AML-193 (cell line): ENCODE results near the gene ENPP6.

Experiments
- DNase-seq, 2 experiments: peaks; one replicate each; lab custom pipeline; 2025; lab: John Stamatoyannopoulos, UW

Gene ENPP6

DNA sequence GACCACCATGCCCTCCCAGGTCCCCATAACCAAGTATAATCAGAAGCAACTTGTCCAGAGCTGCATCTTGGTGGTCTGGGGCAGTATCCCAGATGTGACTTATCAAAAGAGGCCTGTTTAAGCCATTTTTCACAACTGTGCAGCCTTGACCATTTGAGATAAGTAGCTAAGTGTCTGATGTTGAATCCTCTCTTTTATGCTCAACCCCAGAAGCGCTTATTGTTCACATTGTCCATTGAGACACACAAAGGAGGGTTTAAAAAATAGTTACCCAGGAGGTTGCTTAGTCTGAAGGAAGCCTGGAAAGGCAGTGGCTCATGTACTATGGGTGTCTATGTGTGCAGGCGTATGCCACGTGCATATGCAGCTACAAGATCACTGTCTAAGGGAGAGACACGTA lies 27.0 kb downstream of the ENPP6 start:
- no peak for DNase-seq

DNA sequence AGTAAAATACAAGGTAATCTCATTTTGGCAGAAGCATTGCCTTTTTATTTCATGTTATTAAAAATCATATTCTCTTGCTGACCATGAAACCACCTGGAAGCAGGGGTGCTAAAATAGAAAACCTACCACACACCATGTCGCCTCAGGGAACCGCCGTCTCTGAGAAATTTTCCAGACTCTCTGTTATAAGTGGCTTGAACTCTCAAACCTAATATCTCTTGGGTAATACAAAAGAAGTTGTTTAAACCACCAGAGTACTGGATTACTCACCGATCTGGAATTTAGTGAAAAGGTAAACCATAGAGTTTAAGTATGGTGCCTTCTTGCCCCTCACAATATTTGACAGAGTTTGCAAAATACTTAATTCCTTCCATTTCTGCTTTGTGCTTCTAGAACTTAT lies 27.7 kb downstream of the ENPP6 start:
- DNase-seq: no peak

DNA sequence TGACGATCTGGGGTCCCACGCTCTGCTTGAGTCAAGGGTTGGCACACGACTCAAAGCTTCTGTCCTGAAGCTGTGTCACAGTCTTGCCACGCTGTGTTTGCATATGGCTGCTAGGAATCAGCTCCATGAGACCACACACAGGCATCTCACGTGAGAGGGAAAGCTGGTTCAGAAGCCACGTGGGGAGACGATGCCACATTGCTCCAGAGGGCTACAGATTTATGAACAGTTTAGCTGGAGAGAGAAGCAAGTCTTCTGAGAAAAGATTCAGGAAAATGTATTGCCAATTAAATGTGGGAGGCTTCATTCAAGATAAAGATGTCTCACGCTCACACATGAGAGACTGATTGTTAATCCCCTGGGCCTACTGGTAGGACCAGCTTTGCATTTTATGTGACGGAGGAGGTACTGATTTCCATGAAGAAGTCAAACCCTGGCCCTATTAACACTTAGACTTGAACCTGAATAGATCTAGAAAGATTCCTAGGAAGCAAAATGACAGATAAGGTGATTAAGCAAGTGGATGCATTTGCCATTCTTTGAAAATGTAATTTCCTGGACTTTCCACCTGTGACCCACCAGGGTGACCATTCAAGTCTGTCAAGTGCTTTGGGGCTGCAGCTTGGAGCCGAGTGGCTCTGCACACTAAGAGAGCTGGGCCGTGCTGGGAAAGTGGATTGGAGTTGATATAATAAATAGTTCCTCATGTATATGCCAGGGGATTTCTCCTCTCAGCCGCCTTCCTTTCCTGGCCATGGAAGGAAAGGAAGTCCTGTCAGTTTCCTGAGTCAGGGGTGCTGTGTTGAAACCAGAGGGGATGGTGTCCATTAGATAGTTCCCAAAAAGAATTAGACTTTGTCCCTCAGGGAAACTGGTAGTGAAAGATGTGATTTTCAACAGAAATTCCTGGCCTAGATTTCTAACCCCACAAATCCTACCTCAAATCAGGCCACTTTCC lies 29.0 kb downstream of the ENPP6 start:
- no peak for DNase-seq

DNA sequence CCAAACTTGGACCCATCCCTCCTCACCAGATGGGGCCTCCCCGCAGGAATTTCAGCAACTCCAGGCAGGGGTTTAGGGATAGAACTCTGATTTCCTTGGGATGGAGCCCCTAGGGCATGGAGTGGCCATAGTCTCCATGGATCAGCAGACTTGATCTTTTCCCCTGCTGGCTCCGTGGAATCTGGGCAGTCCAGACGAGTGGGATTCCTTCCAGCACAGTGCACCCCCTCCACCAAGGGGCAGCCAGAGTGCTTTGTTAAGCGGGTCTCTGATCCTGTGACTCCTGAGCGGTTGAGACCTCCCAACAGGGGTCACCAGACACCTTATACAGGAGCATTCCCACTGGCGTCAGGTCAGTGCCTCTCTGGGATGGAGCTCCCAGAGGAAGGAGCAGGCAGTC lies 40.4 kb downstream of the ENPP6 start:
- no peak for DNase-seq

DNA sequence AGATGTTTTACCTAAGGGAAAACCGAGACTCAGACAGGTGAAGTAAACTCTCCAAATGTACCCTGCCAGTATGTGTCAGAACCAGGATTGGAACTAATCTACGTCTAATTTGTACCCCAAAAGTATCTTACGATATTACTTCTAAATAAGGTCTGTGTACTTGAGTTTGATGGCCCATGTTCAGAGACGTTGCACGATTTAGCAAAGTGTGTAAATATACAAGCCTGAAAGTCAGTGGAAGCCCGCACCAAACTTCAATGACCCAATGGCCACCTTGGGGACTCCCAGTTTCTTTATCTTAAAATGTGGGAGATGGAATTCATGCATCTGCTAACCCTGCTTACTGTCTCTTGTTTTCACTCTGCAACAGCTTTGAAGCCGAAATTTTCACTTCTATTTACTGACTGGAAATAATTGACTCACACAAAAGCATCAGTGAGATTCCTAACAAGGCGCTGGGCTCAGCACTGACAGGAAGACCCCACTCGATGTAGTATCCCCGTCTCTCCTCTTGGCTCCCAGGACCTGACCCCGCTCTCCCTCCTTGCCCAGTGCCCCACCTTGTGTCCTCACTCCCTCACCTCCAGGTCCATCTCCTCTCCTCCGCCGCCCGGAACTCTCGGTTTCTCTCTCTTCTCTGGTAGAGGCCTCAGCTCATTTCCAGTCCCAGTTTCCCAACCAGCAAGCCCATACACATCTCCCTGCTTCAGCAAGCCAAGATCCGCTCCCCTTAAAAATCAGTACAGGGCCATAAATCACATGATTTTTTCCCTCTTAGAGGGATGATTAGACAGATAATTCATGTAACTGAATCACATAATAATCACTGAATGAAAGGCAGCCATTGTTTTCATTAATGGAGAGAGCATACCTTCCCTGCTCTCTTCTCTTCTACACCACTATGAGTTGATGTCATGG lies 42.8 kb downstream of the ENPP6 start:
- no peak for DNase-seq

DNA sequence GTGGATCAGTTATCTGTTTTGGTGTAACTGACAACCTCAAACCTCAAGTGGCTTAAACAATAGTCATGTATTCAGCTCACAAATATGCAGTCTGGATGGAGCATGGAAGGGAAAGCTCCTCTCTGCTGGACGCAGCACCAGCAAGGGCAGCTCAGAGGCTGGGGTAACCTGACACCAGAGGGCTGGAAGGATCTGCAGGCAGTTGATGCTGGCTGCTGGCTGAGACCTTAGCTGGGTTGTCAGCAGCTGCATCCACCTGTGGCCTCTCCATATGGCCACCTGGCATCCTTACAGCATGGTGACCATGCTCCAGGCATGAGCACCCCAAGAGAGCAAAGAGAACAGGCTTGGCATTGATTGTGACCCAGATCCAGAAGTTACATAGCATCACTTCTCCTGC lies 46.7 kb downstream of the ENPP6 start:
- no peak for DNase-seq

DNA sequence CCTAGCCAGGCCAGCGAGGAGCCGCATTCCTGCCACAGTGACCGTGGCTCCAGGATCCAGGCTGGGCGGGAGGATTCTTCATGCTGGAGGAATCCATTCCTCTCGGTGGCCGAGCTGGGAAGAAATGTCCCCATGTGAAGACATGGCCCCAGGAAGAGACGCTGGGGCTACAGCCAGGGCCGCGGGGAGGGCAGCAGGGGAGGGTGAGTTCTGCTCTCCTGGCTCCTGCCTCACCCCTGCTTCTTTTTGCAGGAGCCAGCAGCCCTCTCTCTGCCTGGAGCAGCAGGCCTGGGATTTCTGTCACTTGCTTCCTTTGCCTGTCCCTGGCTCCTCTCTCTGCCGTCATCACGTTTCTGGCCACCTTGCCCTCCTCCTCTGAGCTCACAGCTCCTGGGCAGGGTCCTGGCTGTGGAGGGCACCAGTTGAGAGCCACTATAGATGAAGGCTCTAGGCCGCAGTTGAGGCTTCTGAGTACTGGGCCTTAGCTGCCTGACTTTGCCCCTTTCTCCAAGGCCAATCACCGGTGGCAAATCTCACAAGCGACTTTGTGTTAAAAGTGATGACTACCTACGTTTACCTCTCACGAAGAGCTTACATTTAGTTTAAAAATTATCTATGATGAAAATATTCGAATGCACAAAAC lies 48.3 kb downstream of the ENPP6 start:
- DNase-seq: no peak

DNA sequence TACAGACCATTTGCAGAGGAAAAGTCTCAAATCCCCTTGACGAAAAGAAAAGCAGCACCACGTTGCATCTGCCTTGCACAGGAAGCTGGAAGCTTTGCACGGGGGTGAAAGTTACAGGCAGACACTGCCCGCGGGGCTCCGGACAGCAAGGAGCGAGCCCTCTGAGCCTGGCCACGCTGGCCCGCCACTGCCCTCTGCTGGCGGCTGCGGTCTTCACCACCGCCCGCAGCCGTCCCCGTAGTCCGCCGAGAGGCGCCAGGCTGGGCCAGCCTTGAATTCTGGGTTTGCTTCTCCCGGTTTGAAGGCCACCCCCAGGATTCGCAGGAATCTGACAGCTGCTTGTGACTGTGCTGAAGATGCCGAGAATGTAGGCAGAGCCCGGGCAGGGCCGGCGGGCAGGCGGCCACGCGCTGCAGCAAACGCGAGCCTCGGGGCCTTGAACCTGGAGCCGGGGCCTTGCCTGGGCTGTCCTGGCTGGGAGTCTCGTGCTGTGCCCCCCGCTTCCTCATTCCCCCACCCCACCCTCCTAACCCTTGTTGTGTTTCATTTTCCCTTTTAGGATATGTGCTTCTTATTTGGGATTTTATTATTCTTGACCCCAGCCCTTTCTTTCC lies 49.2 kb downstream of the ENPP6 start:
- peak; percentile 3 to 7 for DNase-seq

DNA sequence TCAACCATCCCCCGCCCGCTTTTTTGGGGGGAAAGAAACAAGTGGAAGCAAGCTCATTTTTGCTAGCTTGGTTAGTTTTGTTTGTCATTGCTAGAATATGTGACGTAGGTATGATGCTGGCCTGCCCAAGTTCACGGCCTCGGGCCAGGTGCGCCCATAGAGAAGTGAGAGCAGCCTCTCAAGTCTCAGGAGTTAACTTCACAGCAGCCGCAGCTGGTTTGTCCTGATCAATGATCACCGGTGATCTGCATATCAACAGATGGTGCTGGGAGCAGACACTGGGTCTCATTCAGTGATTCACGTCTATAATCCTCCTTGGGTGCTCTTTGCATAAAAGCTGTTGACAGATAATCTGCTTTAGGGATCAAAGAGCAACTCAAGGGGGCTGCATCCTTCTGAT lies 50.1 kb downstream of the ENPP6 start:
- no peak for DNase-seq

DNA sequence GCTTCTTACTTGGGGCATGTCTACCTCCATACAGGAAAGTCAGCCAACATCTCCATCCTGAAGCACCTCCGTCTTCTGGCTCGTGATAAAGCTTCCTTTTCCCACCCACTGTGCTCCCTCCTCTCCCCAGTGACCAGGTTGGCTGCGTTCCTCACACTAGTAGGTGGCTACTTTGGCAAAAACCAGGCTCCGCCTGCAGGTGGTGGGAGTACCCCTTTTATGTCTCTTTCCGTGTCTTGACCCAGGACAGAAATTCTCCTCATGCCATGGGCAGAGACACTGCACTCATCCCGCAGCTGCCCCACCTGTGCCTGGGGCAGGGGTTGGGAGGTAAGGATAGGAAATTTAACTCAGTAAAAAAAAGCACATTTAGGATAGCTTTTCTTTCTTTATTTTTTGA lies 50.9 kb downstream of the ENPP6 start:
- DNase-seq: no peak

DNA sequence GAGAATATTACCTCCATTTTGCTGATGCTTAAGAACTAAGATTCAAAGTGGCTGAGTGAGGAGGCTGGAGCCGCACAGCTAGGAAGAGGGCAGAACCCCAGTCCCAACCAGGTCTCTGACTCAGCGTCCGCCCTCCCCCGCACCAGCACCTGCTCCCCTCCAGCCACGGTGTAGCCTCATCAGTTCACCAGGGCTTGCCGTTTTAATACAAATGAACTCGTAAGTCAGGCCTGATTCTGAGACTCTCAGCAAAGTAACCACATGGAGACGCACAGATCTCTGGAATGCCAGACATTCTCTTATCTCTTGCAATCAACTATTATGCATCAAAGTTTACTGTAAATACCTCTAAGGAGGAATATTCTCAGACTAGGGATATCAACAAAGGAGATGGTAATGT lies 52.4 kb downstream of the ENPP6 start:
- no peak for DNase-seq

DNA sequence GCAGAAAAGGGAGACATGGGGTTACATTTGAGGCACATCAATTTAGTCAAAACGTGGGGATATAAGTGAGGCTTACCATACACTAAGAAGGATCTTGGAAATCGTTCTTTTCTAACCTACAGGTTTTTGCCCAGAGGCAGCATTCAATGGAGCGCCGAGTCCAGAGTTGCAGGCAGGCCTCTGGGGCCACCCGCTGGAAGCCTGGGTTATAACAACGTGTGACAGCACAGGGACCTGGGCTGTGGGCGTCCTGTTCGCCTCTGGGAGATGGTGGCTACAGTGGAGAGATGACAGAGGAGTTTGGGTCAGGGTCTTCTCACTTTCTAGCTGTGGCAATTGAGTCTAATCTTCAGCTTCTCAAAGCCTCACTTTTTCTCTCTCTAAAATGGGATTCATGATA lies 53.9 kb downstream of the ENPP6 start:
- peak; percentile 44 to 48 for DNase-seq

DNA sequence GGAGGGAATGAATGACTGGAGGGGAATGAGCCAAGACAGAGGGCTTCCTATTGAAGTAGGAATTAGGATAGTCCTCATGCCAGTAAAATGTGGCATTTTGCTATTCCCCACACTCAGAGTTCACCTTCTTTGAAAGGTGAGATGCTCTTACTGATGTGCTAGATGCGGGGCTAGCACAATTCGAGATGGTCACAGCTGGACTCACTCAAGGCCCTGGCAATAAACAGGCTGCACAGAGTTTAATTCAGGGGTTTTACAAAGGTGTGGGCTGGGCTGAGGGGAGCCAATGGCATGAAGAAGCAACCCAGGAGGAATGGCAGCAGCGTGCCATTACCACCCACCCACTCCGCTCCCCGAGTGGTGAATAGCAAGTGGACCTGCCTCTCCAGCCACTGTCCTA lies 55.1 kb downstream of the ENPP6 start:
- no peak for DNase-seq

DNA sequence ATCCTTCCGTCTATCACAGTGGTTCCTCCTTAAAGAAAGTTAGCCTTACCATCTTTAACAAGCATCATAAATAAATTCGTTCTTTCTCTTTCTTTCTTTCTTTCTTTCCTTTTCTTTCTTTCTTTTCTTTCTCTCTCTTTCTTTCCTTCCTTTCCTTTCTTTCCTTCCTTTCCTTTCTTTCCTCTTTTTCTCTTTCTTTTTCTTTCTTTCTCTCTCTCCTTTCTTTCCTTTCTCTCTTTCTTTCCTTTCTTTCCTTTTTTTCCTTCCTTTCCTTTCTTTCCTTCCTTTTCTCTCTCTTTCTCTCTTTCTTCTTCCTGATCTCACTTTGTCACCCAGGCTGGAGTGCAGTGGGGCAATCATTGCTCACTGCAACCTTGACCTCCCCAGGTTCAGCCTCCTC lies 60.4 kb downstream of the ENPP6 start:
- no peak for DNase-seq

DNA sequence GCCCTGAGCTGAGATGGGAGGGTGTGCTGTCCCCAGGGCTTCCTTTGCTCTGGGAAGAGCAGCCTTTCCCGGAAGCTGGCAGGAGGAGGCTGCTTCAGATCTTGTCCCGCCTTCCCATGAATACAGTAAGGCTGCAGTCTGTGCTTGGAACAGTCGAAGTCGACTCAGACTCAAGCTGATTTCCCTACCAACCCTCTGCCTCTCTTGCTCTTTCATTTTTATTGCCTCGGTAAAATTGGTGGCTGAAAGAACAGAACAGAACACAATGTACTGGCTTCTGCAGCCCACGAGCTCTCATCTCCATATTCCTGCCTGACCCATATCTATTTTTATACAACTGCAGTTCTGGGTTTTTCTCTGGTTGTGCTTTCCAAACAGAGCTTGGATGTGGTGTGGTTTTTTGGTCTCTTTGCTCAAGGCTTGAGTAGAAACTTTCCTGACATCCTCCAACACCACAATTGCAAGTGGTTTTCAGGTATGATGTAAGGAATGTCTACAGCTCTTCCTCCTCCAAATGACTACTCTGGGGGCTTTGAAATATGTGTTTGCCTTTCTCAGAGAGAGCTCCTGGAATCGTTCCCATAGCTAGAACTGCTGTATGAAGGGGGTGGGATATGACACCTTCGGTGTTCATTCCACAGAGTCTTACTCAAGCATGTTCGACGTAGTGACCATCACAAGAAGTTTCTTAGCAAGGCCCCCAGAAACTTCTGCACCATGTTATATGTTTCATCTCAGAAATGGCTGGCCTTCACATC lies 61.3 kb downstream of the ENPP6 start:
- no peak for DNase-seq

DNA sequence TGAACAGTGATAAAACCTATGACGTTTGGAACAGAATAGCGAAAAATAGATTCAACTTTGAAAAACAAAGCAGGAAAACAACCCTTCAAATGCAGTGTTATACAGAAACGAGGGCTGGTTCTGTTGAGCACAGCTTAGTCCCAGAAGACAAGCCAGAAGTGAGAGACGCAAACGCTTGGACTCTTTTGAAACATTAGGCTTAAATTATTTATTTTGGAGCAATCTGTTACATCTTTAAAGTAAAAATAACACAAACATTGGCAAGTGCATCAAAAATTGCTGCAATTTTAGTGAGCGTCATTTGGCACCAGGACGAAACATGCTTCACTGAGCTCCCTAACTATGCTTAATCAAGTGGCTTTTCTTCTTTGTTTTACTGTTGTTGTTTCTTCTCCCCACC lies 63.5 kb downstream of the ENPP6 start:
- DNase-seq: no peak

DNA sequence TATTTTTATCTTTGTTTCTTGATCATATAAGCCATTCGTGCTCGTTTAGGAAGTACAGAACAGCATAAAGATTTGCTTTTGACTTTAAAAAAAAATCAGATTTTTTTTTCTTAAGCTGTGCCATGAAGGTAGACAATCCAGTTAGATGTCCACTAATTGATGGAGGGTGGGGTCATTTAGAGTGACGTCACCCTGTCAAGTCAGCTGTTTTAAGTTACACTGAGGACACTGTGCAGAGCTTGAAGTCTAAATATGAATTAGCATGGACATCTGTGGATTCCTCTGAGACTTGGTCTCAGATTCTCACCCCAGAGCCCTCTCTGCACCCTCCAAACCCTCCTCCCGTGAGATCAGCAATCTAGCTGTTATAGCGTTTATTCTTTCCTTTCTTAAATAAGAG lies 63.9 kb downstream of the ENPP6 start:
- DNase-seq: no peak

DNA sequence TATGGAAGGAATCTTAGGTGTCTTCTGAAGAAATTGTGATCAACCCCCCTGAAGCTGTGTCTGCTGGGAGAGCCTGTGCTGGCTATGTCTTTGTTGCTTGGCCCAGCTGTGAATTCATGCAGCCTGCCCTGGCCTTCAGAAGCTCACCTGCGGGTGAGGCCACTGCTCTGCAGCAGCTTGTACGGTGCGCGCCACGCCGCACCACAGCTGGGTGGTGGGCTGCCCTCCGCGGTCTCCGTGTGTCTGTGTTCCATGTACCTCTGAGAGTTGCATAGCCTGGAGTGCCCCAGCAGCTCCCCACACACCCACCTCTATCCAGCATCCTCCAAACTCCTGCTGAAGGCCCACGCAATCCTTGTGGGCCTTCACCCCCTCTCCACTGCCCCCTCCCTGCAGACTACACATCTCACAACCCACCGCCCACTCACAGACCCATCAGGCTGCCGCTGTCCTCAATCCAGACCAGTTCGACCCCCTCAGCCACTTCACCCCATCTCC lies 65.6 kb downstream of the ENPP6 start:
- DNase-seq: no peak

DNA sequence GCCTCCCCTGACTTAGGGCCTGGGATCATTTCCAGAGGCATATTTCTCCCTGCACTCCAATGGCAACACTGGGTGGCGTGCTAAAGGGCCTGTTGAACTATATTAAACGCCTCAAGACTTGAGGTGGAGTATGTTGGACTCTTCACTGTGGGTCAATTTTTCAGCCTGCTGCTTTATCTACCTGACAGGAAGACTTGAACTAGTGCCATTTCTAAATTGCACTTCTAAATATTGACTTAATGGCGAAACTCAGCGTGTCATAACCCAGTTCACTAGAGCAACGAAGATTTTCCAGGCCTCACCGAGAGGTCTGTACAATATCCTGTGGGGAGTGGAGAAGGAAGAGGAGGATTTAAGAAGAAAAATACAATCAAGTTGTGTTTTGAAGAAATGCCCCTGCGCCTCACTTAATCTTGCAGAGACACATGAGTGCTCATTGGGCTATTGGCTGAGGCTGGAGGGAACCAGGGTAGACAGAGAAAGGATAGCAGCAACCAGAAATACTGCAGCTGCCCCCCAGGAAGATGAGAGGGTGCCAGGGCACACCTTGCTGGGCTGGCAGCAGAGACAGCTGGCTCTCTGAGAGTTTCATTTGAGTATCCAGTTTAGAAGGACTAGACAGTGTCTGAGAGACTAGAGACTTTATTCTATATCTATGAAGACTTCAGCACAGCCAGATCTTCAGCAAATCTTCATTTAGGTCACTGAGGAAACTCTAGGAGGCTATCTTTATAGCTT lies 67.4 kb downstream of the ENPP6 start:
- no peak for DNase-seq
